Endothelial cell of umbilical vein (primary cell): ENCODE measurements around the gene C1orf52. TPM values are rescaled to one million over a fixed set of nuclear protein-coding genes. Genes with fewer than 3 reads are reported as not detected.

Experiments used
- BruUV-seq: library from RNA; stranded (reverse); fragments of 400-500 nt; replicated peaks from 2 replicates; lab custom pipeline; 2021; lab: Mats Ljungman, UMichigan
- CTCF ChIA-PET: fragments of 300-600, 350-600 bp; sonication (Branson Sonifier 250); formaldehyde crosslinking; loops from one replicate; lab custom pipeline; 2021; ENCODE audit warnings: antibody characterized with exemption, inconsistent platforms; lab: Charles Lee
- POLR2A ChIA-PET: fragments of 300-600, 350-600 bp; sonication (Branson Sonifier 250); formaldehyde crosslinking; loops from one replicate; lab custom pipeline; 2021; ENCODE audit warnings: antibody characterized with exemption, inconsistent platforms; lab: Charles Lee
- DNase-seq: peaks from one replicate; pipeline ENCODE4 v3.0.0-alpha.2; 2011; ENCODE audit warnings: low read depth, low spot score
- FAIRE-seq: peaks from 2 replicates; lab custom pipeline; 2011; peaks lifted over from hg19 to GRCh38; lab: Jason Lieb, UNC
- H2AFZ ChIP-seq: 2 replicates; pipeline ENCODE4 v1.6.0; 2012; ENCODE audit warnings: low read depth, low read length, control low read depth, inconsistent platforms
- H3K27ac ChIP-seq: 2 replicates; pipeline ENCODE4 v1.5.1; 2011; ENCODE audit warnings: low read depth, mild to moderate bottlenecking, control low read depth, low read length, moderate library complexity; ENCODE audit not compliant: insufficient read depth
- H3K27me3 ChIP-seq, 2 experiments: 2 replicates each; pipeline versions ENCODE4 v1.6.0 to v1.6.1; 2011; ENCODE audit warnings: low read length in 2 of 2, mixed read lengths in 1 of 2; ENCODE audit not compliant: control insufficient read depth in 2 of 2, insufficient read depth in 2 of 2
- H3K36me3 ChIP-seq, 2 experiments: 2 replicates in 1 of 2; 3 replicates in 1 of 2; pipeline ENCODE4 v1.5.1; 2011; ENCODE audit warnings: low read length in 2 of 2, mild to moderate bottlenecking in 1 of 2, moderate library complexity in 1 of 2; ENCODE audit not compliant: control insufficient read depth in 2 of 2, insufficient read depth in 2 of 2; ENCODE audit errors: extremely low read depth in 1 of 2
- H3K4me1 ChIP-seq: 3 replicates; pipeline ENCODE4 v1.5.1; 2011; ENCODE audit warnings: mild to moderate bottlenecking, low read length; ENCODE audit not compliant: control insufficient read depth, insufficient read depth; ENCODE audit errors: extremely low read depth
- H3K4me2 ChIP-seq: 2 replicates; pipeline ENCODE4 v1.6.1; 2011; ENCODE audit warnings: low read length, control low read depth, mixed read lengths; ENCODE audit not compliant: insufficient read depth
- H3K4me3 ChIP-seq, 3 experiments: fragments of 200-600 bp in 1 of 3; sonication (generic), shearing (Covaris generic) in 1 of 3; replicated peaks in 1 of 3; 2 replicates each; pipeline ENCODE4 v1.5.1; 2011 to 2016; ENCODE audit warnings: control low read depth in 3 of 3, low read length in 3 of 3, mild to moderate bottlenecking in 2 of 3, inconsistent platforms in 1 of 3, low read depth in 1 of 3, moderate library complexity in 1 of 3; ENCODE audit not compliant: insufficient read depth in 1 of 3
- H3K79me2 ChIP-seq: 2 replicates; pipeline ENCODE4 v1.6.0; 2012; ENCODE audit warnings: low read length, inconsistent platforms; ENCODE audit not compliant: control insufficient read depth, insufficient read depth
- H3K9ac ChIP-seq: replicated peaks from 2 replicates; pipeline ENCODE3; 2011; ENCODE audit warnings: low read length, control low read depth; ENCODE audit not compliant: insufficient read depth; ENCODE audit errors: extremely low read depth
- H3K9me1 ChIP-seq: replicated peaks from 3 replicates; pipeline ENCODE4 v1.6.0; 2011; ENCODE audit warnings: mild to moderate bottlenecking, low read length; ENCODE audit not compliant: control insufficient read depth, insufficient read depth; ENCODE audit errors: extremely low read depth
- H3K9me3 ChIP-seq: replicated peaks from 2 replicates; pipeline ENCODE4 v1.5.1; 2012; ENCODE audit warnings: low read length, inconsistent platforms; ENCODE audit not compliant: control insufficient read depth, insufficient read depth
- H4K20me1 ChIP-seq: replicated peaks from 2 replicates; pipeline ENCODE3; 2011; ENCODE audit warnings: mild to moderate bottlenecking, low read length; ENCODE audit not compliant: control insufficient read depth, insufficient read depth; ENCODE audit errors: extremely low read depth
- CTCF ChIP-seq, 2 donors: IDR thresholded peaks; 1 replicate in 1 of 2; 2 replicates in 1 of 2; pipeline ENCODE4 v1.5.1; 2011; ENCODE audit warnings: low read length in 2 of 2, mild to moderate bottlenecking in 2 of 2, moderate library complexity in 2 of 2, control low read depth in 1 of 2, inconsistent platforms in 1 of 2, low read depth in 1 of 2; ENCODE audit not compliant: insufficient read depth in 1 of 2; ENCODE audit errors: extremely low read depth in 1 of 2
- EZH2 ChIP-seq: IDR thresholded peaks from 2 replicates; pipeline ENCODE4 v1.6.1; 2012; ENCODE audit warnings: borderline replicate concordance, low read depth, mild to moderate bottlenecking, moderate library complexity, low read length, inconsistent platforms; ENCODE audit not compliant: severe bottlenecking
- FOS ChIP-seq: IDR thresholded peaks from 2 replicates; pipeline ENCODE4 v1.6.1; 2011; ENCODE audit warnings: mild to moderate bottlenecking, low read length, moderate library complexity, borderline replicate concordance; ENCODE audit not compliant: insufficient read depth
- GATA2 ChIP-seq: IDR thresholded peaks from 2 replicates; pipeline ENCODE4 v1.7.0; 2011; ENCODE audit warnings: low read depth, mild to moderate bottlenecking, moderate library complexity, mixed read lengths, low read length; ENCODE audit not compliant: insufficient read length, insufficient read depth
- JUN ChIP-seq: IDR thresholded peaks from 2 replicates; pipeline ENCODE4 v1.6.1; 2011; ENCODE audit warnings: borderline replicate concordance, low read depth; ENCODE audit not compliant: insufficient read length, insufficient read depth
- MYC ChIP-seq: IDR thresholded peaks from one replicate; pipeline ENCODE4 v1.6.1; 2011; ENCODE audit warnings: mild to moderate bottlenecking, low read depth, low read length
- POLR2A ChIP-seq: IDR thresholded peaks from 2 replicates; pipeline ENCODE4 v1.6.1; 2012; ENCODE audit warnings: low read depth, mild to moderate bottlenecking, control low read depth, low read length
- POLR2AphosphoS5 ChIP-seq: IDR thresholded peaks from 2 replicates; pipeline ENCODE4 v1.6.1; 2012; ENCODE audit warnings: low read depth, mild to moderate bottlenecking, control low read depth, low read length, moderate library complexity; ENCODE audit not compliant: insufficient read depth
- dilution Hi-C: fragments of 300-500 bp; cut with MboI; formaldehyde crosslinking; loops from one replicate; pipeline ENCODE4 v1.15.0; 2019; ENCODE audit warnings: low sequenced_read_pairs; ENCODE audit not compliant: extremely low pct_ligation_motif_present
- intact Hi-C: fragments of 100-400 bp; cut with micrococcal nuclease; formaldehyde crosslinking; loops from one replicate; pipeline ENCODE4 v1.10.0; 2022
- polyA plus RNA-seq, 4 experiments: library from polyadenylated mRNA; depleted of rRNA in 3 of 4; stranded (reverse) in 3 of 4; unstranded in 1 of 4; fragments of >200 nt; gene quantifications; 2 replicates each; pipeline versions ENCODE4 v1.2.1 to v1.2.3, GENCODE V29; 2011 to 2012; ENCODE audit warnings: missing spikeins in 1 of 4
- total RNA-seq: library from RNA; stranded (reverse); gene quantifications from 2 replicates; pipeline ENCODE4 v1.2.3, GENCODE V29; 2021
- TF ChIP-seq, protein P1 (sequence below): IDR thresholded peaks from 2 replicates; pipeline ENCODE4 v1.6.1; 2011; ENCODE audit not compliant: insufficient read depth, insufficient read length

Gene C1orf52
- total and polyA plus RNA-seq, 2 donors (not counting 3 experiments of a cell fraction or from before 2014, with no cell fraction given): 22.7 to 26.7 TPM

GRCh38 chr1:85275701-85276214, 16.3 kb upstream of the C1orf52 start:
- Histone ChIP-seq H3K27ac (peak overlapping the region; percentile 100), H3K4me2 (peak overlapping the region; percentile 97), H3K79me2 (peaks cover 49% of the 10 kb centered on the region), H3K9me1 (no peaks in the 10 kb centered on the region), H3K36me3 (peaks cover 0 to 12% of the 10 kb centered on the region in 2 experiments), H3K9me3 (no peaks in the 10 kb centered on the region), H2AFZ (no peak overlapping the region), H3K9ac (peak overlapping the region; percentile 100), H3K27me3 (no peaks in the 10 kb centered on the region), H3K4me1 (peaks cover 62% of the 10 kb centered on the region), H3K4me3 (peak overlapping the region; percentile 95 to 99 (median 98)), H4K20me1 (no peaks in the 10 kb centered on the region)
- FAIRE-seq: no peak
- no peak for DNase-seq
- CTCF ChIA-PET: interaction anchor here (0.7 to 4.7 kb wide), 12 partner anchors 16 to 1429 kb away, joined by 3 to 39 read pairs (median 6); partner anchors contain the start of genes C1orf52, SH3GLB1 and ZNHIT6
- POLR2A ChIA-PET: interaction anchor here (1.1 to 2.5 kb wide), 9 partner anchors 10 to 769 kb away, joined by 3 to 21 read pairs (median 6); partner anchors contain the start of genes C1orf52, CCN1, GNG5 and SPATA1
- BruUV-seq: TSS peak; percentile 61
- dilution Hi-C loops: no loop called here
- intact Hi-C loops: loop anchor here (1.0 to 10.0 kb wide), 9 partner anchors 16 to 771 kb away; partner anchors contain the start of genes C1orf52, GNG5, SPATA1 and ZNHIT6
- TF ChIP-seq GATA2 (no peak), POLR2A (peak; percentile 37)

DNA sequence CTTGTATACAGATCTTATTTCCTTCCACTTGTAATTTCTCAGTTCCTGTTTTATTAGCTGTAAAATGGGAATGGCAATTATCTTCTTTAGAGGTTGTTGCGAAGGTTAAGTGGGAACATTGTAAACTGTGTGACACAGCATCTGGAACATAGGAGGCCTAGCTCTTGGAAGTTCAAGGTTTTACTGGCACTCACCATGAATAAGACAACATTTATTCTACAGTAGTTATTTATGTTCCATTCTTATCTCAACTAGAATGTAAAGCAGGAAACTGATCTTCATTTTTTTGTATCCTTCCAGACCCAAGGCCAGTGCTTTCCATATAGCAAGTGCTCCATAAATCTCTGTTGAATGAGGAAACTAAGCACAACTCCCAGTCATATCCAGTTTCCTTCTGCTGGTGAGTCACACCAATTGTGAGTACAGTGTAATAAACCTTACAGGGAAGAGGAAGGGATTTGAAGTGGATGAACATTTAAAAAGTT, 15.5 kb upstream of the C1orf52 start:
- H3K79me2 ChIP-seq: peaks cover 56% of the 10 kb centered on the region
- no peaks in the 10 kb centered on the region for H3K9me1 ChIP-seq
- H3K9ac ChIP-seq: peak overlapping the region; percentile 100
- DNase-seq (peak; percentile 94), FAIRE-seq (peak; percentile 74)
- BruUV-seq: no TSS peak
- H3K36me3 ChIP-seq: peaks cover 2 to 15% of the 10 kb centered on the region in 2 experiments
- no peak for TF ChIP-seq EZH2
- peak; percentile 59 for TF ChIP-seq POLR2A
- TF ChIP-seq MYC: no peak
- peak; percentile 88 for TF ChIP-seq GATA2
- TF ChIP-seq CTCF (IDR thresholded peaks at IDR 0.05; ENCODE audit: extremely low read depth in 1 of 2, insufficient read depth in 1 of 2, low read depth in 1 of 2, low read length in 2 of 2): no peak
- peak; percentile 93 for TF ChIP-seq FOS
- TF ChIP-seq POLR2AphosphoS5: peak; percentile 88
- TF ChIP-seq JUN: peak; percentile 93
- TF ChIP-seq, protein P1, sequence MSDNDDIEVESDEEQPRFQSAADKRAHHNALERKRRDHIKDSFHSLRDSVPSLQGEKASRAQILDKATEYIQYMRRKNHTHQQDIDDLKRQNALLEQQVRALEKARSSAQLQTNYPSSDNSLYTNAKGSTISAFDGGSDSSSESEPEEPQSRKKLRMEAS: no peak
- H3K4me2 ChIP-seq: peak overlapping the region; percentile 97
- dilution Hi-C loops (no loop called here), intact Hi-C loops (loop anchor here (1.0 to 10.0 kb wide), 3 partner anchors 16 to 770 kb away; partner anchors contain the start of genes C1orf52, GNG5 and SPATA1)
- no peaks in the 10 kb centered on the region for H4K20me1 ChIP-seq
- H2AFZ ChIP-seq: no peak overlapping the region
- H3K9me3 ChIP-seq: no peaks in the 10 kb centered on the region
- ChIA-PET CTCF (interaction anchor here (0.8 to 4.7 kb wide), 4 partner anchors 16 to 330 kb away, joined by 3 to 39 read pairs (median 14); partner anchors contain the start of gene C1orf52), POLR2A (interaction anchor here (1.0 to 2.5 kb wide), 5 partner anchors 10 to 310 kb away, joined by 3 to 21 read pairs (median 6); partner anchors contain the start of gene CCN1)
- peak overlapping the region; percentile 95 to 99 (median 98) for H3K4me3 ChIP-seq
- peaks cover 63% of the 10 kb centered on the region for H3K4me1 ChIP-seq
- H3K27ac ChIP-seq: peak overlapping the region; percentile 100
- no peaks in the 10 kb centered on the region for H3K27me3 ChIP-seq
